ENCODE data around the gene SNF8. TPM values are rescaled to one million over a fixed set of nuclear protein-coding genes. Genes with fewer than 3 reads are reported as not detected.

Gene SNF8
- total RNA-seq, 1 donor from 2014 or later: 142 TPM

GRCh38 chr17:48893646-48894508 is 50.8 kb downstream of the SNF8 start:
- TF ChIP-seq CTCF (IDR thresholded peaks at IDR 0.05; ENCODE audit: insufficient read depth, low read length, poor library complexity, severe bottlenecking): no peak
- no peaks in the 10 kb centered on the region for H3K27me3 ChIP-seq (ENCODE audit: control insufficient read depth, insufficient read depth, low read length)
- DNase-seq (ENCODE audit: low read depth): no peak
- H3K36me3 ChIP-seq (ENCODE audit: control insufficient read depth, insufficient read depth, low read length): peaks cover 1% of the 10 kb centered on the region
- peak overlapping the region; percentile 95 for H3K4me3 ChIP-seq (ENCODE audit: low read depth, low read length)

- peak overlapping the region; percentile 95 for H3K4me3 ChIP-seq (ENCODE audit: low read depth, low read length)
- H3K36me3 ChIP-seq (ENCODE audit: control insufficient read depth, insufficient read depth, low read length): peaks cover 1% of the 10 kb centered on the region
- no peaks in the 10 kb centered on the region for H3K27me3 ChIP-seq (ENCODE audit: control insufficient read depth, insufficient read depth, low read length)
- TF ChIP-seq CTCF (IDR thresholded peaks at IDR 0.05; ENCODE audit: insufficient read depth, low read length, poor library complexity, severe bottlenecking): no peak
- no peak for DNase-seq (ENCODE audit: low read depth)
Measured at GRCh38 chr17:48892940-48893645, 51.5 kb downstream of the SNF8 start.

GRCh38 chr17:48890086-48890485 is 54.6 kb downstream of the SNF8 start:
- no peak overlapping the region for H3K4me3 ChIP-seq (ENCODE audit: low read depth, low read length)
- peaks cover 1% of the 10 kb centered on the region for H3K36me3 ChIP-seq (ENCODE audit: control insufficient read depth, insufficient read depth, low read length)
- H3K27me3 ChIP-seq (ENCODE audit: control insufficient read depth, insufficient read depth, low read length): no peaks in the 10 kb centered on the region
- TF ChIP-seq CTCF (IDR thresholded peaks at IDR 0.05; ENCODE audit: insufficient read depth, low read length, poor library complexity, severe bottlenecking): no peak
- no peak for DNase-seq (ENCODE audit: low read depth)

GRCh38 chr17:48883171-48883570 is 61.5 kb downstream of the SNF8 start:
- TF ChIP-seq CTCF (IDR thresholded peaks at IDR 0.05; ENCODE audit: insufficient read depth, low read length, poor library complexity, severe bottlenecking): no peak
- DNase-seq (ENCODE audit: low read depth): peak; percentile 31
- Histone ChIP-seq H3K4me3 (ENCODE audit: low read depth, low read length) (no peak overlapping the region), H3K27me3 (ENCODE audit: control insufficient read depth, insufficient read depth, low read length) (no peaks in the 10 kb centered on the region), H3K36me3 (ENCODE audit: control insufficient read depth, insufficient read depth, low read length) (no peaks in the 10 kb centered on the region)

- no peak for DNase-seq (ENCODE audit: low read depth)
- Histone ChIP-seq H3K36me3 (ENCODE audit: control insufficient read depth, insufficient read depth, low read length) (no peaks in the 10 kb centered on the region), H3K27me3 (ENCODE audit: control insufficient read depth, insufficient read depth, low read length) (no peaks in the 10 kb centered on the region), H3K4me3 (ENCODE audit: low read depth, low read length) (no peak overlapping the region)
- no peak for TF ChIP-seq CTCF (IDR thresholded peaks at IDR 0.05; ENCODE audit: insufficient read depth, low read length, poor library complexity, severe bottlenecking)
Measured at GRCh38 chr17:48882272-48882671, 62.4 kb downstream of the SNF8 start.

Other genes starting within 250 kb of the SNF8 start
- gene PRAC1, start 222.3 kb downstream of the SNF8 start, total RNA-seq: not detected in 2 replicates
- gene PRAC2, start 221.7 kb downstream of the SNF8 start, total RNA-seq: not detected in 2 replicates
- not detected in 2 replicates for gene HOXB13, start 216.1 kb downstream of the SNF8 start, total RNA-seq
- not detected in 2 replicates for gene TTLL6, start 127.6 kb downstream of the SNF8 start, total RNA-seq
- 33.3 and 45.1 TPM in 2 replicates for gene CALCOCO2, start 113.8 kb downstream of the SNF8 start, total RNA-seq
- 45.9 and 71.1 TPM in 2 replicates for gene ATP5MC1, start 52.1 kb downstream of the SNF8 start, total RNA-seq
- gene UBE2Z, start 36.4 kb downstream of the SNF8 start, total RNA-seq: 118 and 119 TPM in 2 replicates
- gene GIP, start 23.8 kb upstream of the SNF8 start, total RNA-seq: not detected in 2 replicates
- gene IGF2BP1, start 52.5 kb upstream of the SNF8 start, total RNA-seq: 10.2 and 10.4 TPM in 2 replicates
- 0.34 and 0.50 TPM in 2 replicates for gene B4GALNT2, start 187.9 kb upstream of the SNF8 start, total RNA-seq

Data from kidney epithelial cell (primary cell).